Measurements from ENCODE around the gene B3GALT6.
"Not testable (repeated sequence)": the region's sequence is repeated elsewhere in the genome, so short reads cannot be mapped to it uniquely, and the experiment has no call there.

B3GALT6 gene

DNA sequence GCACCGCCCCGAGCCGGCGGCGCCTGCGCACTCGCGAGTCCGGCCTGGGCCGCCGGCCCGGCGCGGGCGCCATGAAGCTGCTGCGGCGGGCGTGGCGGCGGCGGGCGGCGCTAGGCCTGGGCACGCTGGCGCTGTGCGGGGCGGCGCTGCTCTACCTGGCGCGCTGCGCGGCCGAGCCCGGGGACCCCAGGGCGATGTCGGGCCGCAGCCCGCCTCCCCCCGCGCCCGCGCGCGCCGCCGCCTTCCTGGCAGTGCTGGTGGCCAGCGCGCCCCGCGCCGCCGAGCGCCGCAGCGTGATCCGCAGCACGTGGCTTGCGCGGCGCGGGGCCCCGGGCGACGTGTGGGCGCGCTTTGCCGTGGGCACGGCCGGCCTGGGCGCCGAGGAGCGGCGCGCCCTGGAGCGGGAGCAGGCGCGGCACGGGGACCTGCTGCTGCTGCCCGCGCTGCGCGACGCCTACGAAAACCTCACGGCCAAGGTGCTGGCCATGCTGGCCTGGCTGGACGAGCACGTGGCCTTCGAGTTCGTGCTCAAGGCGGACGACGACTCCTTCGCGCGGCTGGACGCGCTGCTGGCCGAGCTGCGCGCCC, at the start of gene B3GALT6:
Gene B3GALT6, plus strand, starts transcription at position 30 of the 588 bp plus-strand sequence. Its CDS starts 42 bp downstream, at position 72.
- DNase-seq: no peak

DNA sequence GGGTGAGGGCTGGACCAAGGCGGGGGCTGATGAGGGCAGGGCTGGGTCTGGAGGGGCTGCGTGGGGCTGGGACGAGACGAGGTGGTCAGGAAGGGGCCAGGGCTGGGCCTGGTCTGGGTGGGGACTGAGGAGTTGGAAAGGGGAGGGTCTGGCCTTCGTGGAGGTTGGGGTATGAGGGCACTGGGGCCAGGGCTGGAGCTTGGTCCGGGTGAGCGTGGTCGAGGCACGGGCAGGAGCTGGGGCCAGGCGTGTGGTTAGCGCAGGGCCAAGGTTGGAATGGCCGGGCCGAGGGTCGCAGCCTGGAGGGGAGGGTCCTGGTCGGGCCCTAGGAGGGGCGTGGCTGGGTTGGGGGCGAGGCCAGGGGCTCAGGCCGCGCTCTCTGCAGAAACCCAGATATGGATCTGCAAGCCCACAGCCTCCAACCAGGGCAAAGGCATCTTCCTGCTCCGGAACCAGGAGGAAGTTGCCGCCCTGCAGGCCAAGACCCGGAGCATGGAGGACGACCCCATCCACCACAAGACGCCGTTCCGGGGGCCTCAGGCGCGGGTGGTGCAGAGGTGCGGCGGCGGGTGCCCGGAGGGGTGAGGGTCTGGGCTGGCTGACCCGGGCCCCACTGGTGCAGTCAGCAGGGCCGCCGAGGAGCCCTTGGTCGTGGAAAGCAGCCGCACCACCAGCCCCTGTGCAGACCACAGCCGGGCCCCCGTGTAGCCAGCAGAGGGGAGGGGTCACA, 49.4 kb upstream of the B3GALT6 start:
- DNase-seq: no peak

DNA sequence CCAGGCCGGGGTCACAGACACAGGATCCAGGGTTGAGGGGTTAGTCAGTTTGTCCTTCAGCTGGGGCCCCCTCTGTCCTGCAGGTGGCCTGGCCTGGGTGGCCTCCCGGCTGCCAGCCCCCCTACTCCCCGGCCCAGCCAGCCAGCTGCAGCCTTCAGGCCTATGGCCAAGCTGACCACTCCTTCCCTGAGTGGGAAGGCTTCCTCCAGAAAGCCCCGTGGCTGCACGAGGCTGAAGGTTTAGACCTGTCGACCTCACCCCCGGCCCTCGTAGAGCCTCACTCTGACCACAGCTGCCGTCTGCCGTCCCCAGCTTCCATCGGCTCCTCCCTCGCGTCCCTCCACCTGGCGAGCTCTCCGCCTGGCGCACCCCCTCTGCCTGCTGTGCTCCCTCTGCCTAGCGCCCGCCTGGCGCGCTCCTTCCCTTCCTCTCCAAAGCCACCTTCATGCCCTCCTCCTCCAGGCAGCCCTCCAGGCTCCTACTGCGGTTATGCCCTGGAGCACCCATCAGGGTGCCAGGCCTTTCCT, 48.8 kb upstream of the B3GALT6 start:
- DNase-seq: no peak

GRCh38 chr1:1183833-1184775, 47.9 kb upstream of the B3GALT6 start:
- DNase-seq: no peak

GRCh38 chr1:1185101-1185765, 46.8 kb upstream of the B3GALT6 start:
- no peak for DNase-seq

GRCh38 chr1:1187938-1188337, 44.1 kb upstream of the B3GALT6 start:
- no peak for DNase-seq

DNA sequence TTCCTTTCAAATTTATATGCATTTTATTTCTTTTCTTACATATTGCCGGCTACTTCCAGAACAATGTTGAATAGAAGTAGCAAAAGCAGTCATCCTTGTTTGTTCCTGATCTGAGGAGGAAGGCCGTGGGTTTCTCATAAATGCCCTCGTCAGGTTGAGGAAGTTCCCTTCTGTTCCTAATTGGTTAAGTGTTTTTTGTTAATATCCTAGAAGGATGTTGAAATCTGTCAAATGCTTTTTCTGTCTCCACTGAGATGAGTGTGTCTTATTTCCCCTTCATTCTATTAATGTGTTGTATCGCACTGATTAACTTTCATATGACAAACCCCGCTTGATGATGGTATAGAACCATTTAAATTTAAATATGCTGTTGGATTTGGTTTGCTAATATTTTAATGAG, 42.9 kb upstream of the B3GALT6 start:
- no peak for DNase-seq

DNA sequence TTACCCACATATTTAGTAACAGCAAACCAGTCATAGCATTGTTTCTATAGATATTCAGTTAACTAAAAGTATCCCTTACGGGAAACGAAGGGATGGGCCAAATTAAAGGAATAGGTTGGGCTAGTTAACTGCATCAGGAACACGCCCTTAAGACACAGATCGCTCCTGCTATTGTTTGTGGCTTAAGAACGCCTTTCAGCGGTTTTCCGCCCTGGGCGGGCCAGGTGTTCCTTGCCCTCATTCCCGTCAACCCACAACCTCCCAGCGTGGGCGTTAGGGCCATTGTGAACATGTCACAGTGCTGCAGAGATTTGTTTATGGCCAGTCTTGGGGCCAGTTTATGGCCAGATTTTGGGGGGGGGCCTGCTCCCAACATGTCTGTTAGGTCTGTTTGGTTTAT, 40.3 kb upstream of the B3GALT6 start:
- no peak for DNase-seq

GRCh38 chr1:1194723-1195122, 37.3 kb upstream of the B3GALT6 start:
- DNase-seq: no peak

DNA sequence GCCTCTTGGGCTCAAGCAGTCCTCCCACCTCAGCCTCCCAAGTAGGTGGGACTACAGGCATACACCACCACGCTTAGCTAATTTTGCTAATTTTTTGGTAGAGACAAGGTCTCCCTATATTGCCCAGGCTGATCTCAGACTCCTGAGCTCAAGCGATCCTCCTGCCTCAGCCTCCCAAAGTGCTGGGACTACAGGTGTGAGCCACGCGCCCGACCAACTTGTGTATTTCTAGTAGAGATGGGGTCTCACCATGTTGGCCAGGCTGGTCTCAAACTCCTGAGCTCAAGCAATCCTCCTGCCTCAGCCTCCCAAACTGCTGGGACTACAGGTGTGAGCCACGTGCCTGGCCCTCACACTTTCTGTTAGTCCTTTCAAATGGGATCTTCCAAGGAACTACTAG, 36.3 kb upstream of the B3GALT6 start:
- not testable (repeated sequence) for DNase-seq

- DNase-seq: no peak
These were observed 35.4 kb upstream of the B3GALT6 start for GRCh38 chr1:1196431-1197187.

DNA sequence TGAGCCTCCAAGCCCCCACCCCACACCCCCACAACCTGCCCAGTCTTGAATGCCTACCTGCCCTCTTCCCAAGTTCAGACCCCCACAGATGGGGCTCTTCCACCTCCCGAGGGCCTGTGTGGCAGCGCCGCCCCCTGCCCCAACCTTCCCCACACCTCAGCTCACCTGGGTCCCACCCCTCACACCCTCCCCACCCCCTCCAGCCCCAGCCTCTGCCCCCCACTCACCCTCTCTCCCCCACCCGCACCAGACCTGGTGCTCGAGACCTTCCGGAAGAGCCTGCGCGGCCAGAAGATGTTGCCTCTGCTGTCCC, 34.9 kb upstream of the B3GALT6 start:
- no peak for DNase-seq

DNA sequence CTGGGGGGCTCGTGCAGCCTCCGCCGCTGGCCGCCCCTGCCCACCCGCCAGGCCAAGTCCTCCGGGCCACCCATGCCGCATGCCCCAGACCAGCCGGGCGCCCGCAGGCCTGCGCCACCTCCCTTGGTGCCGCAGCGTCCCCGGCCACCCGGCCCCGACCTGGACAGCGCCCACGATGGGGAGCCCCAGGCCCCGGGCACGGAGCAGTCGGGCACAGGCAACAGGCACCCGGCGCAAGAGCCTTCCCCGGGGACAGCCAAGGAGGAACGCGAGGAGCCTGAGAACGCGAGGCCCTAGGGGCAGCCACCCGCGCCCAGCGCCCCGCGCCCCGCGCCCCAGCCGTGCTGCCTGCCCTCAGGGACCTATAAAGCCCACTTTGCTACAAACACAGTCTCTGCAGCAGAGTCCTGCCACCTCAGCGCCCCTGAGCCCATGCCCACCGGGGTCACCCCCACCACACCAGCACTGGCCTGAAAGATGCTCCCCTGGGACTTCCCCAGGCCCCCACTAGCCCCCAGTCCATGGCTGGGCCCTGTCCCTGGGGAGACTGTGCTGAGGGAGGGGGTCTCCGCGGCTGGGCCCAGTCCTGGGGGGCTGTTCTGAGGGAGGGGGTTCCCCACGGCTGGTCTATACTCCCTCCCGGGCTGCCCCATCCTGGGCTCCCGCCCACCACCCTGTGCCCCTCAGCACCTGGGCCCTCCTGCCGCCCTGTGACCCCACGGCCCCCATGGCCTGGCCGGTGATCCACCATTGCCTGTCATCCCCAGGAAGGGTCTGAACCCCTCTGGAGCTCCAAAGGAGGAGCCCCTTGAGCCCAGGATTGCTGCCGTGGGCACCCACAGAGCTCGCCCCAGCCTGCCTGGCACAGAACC, 34.2 kb upstream of the B3GALT6 start:
- DNase-seq: no peak

DNA sequence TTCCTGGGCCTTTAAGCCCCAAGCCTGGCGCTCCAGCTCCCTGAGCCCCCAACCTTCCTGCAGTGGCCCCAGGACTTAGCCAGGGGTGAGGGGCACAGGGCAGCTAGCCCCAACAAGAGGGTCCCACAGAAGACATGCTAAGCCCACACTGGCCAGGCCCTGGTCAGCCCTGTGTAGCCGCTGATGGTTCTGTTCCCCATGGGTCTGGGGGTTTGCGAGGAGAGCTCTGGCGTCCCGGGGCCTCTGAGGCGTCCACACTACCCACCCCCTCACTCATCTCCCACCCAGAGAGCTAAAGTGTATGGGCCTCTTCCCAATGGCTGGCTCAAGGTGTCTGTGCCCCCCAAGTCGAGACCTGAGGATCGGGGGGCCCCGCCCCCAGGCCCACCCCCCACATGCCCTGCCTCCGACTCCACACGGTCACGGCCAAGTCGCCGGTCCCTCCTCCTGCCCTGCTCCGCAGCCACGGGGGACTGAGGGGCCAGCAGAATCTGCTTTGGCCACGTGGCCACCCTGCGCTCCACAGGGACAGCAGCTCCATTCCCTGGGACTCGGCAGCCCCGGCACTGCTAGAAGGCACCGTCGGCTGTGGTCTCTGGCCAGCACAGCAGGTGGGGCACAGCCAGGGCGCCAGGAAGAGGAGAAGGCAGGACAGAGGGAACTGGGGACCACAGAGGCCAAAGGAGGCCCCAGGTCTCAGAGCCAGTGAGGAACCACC, 33.5 kb upstream of the B3GALT6 start:
- no peak for DNase-seq

- no peak for DNase-seq
These were observed 32.7 kb upstream of the B3GALT6 start for GRCh38 chr1:1199141-1199960.

DNA sequence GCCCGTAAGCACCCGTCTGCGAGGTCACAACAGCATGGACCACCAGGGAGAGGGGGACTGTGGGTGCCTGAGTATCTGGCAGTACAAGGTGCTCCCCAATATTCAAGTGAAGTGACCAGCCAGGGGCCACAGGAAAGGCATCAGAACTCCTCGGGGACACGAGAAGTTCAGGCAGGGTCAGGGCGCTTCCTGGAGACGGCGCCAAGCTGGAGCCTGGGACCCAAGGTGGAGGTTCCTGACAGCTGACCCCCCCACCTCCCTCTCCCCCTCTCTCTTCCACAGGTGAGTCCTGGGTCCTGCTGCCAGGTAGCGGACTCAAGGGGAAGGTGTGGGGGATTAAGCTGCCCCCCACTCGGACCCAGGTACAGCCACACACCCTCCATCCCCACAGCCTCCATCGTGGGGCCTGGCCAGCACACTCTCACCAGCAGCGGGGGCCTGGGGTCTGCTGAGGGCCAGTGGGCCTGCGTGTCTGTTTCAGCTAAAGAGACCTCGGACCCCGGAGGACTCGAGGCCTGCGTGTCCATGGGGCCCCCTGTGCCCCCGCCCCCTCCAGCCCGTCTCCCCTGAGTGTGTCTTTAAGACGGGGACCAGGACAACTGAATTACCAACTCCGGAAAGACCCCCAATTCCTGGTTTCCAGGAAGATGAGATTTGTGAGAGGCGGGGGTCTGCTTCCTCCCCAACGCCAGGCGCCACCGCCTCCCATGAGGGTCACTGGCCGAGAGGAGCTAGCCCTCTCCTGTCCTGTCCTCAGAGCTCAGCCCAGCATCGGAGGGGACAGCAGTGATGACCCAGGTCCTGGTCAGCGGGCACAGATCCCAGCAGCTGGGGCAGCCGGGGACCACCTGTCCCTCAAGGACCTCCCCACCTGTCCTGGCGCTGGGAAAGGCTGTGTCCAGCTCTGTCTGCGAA, 31.8 kb upstream of the B3GALT6 start:
- DNase-seq: no peak

DNA sequence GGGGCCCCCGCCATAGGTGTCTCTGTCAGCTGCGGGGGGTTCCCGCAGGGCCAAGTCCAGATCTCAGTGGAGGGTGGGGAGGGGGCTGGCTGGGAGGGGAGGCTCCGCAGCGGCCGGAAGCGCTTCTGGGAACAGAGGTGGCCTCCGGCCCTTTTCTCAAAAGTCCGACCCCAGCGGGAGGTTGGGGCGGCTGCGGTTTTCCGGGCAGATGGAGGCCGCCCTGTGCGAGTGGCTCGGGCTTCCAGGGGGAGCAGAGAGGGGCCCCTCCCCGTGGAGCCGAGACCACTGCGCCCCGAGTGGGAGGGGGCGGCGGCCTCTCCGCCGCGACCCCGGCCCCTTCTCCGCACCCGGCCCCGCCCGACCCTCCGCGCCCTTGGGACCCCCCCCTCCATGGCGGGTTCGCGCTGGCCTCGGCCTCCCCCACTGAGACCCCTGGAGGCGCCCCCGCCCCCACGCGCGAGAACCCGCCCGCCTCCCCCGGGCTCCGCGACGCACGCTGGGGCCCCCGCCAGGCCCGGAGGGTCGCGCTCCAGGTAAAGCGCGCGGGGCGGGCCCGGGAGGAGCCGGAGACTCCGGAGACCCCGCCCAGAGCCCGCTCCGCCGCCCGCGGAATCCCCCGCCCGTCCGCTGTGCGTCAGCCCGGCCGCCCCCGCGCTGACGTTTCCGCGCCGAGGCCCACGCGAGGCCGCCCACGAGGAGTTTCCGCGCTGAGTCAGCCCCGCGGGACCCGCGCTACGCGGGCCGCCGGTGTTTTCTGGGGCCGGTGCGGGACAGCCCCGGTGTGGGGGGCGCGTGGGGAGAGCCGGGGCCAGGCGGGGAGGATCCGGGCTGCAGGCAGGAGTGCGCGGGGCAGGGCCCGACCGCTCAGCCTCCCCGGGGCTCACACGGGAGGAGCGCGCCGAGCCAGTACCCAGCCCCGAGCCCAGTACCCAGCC, 30.9 kb upstream of the B3GALT6 start:
- peak; percentile 91 for DNase-seq
